Measurements from ENCODE around the gene PAX7. TPM values are rescaled to one million over a fixed set of nuclear protein-coding genes. Genes with fewer than 3 reads are reported as not detected.

PAX7 gene
- total RNA-seq, 4 donors from 2014 or later = not detected

- no peaks in the 10 kb centered on the region for H3K9me3 ChIP-seq
- H3K4me3 ChIP-seq = no peak overlapping the region
- TF ChIP-seq POLR2A (IDR thresholded peaks at IDR 0.05) = no peak
- TF ChIP-seq EP300 (IDR thresholded peaks at IDR 0.05) = no peak
- no peak for TF ChIP-seq CTCF (IDR thresholded peaks at IDR 0.05)
- peaks cover 0 to 38% of the 10 kb centered on the region in 2 donors for H3K27me3 ChIP-seq
- WGBS, 2 donors = 48 to 65% methylated on average over 6 of the region's 6 CpGs
- H3K27ac ChIP-seq = no peak overlapping the region
- no peak for DNase-seq (ENCODE audit: low spot score in 2 of 2)
- H3K36me3 ChIP-seq = no peaks in the 10 kb centered on the region
- H3K4me1 ChIP-seq = no peaks in the 10 kb centered on the region
Measured at GRCh38 chr1:18707696-18708257, 77.1 kb downstream of the PAX7 start.

GRCh38 chr1:18710002-18710401, 79.4 kb downstream of the PAX7 start:
- no peaks in the 10 kb centered on the region for H3K9me3 ChIP-seq
- peaks cover 0 to 37% of the 10 kb centered on the region in 2 donors for H3K27me3 ChIP-seq
- no peak overlapping the region for H3K4me3 ChIP-seq
- WGBS, 2 donors = 73% methylated on average over 3 of the region's 3 CpGs
- no peaks in the 10 kb centered on the region for H3K36me3 ChIP-seq
- no peak overlapping the region for H3K27ac ChIP-seq
- DNase-seq (ENCODE audit: low spot score in 2 of 2) = no peak
- TF ChIP-seq POLR2A (IDR thresholded peaks at IDR 0.05) (no peak), CTCF (IDR thresholded peaks at IDR 0.05) (no peak), EP300 (IDR thresholded peaks at IDR 0.05) (no peak)
- H3K4me1 ChIP-seq = no peaks in the 10 kb centered on the region

- DNase-seq (ENCODE audit: low spot score in 2 of 2) = no peak
- H3K4me1 ChIP-seq = no peaks in the 10 kb centered on the region
- no peak overlapping the region for H3K27ac ChIP-seq
- H3K27me3 ChIP-seq = peaks cover 0 to 43% of the 10 kb centered on the region in 2 donors
- no peaks in the 10 kb centered on the region for H3K9me3 ChIP-seq
- no peaks in the 10 kb centered on the region for H3K36me3 ChIP-seq
- WGBS, 2 donors = 68 to 77% methylated on average over 8 of the region's 8 CpGs
- no peak overlapping the region for H3K4me3 ChIP-seq
- TF ChIP-seq CTCF (IDR thresholded peaks at IDR 0.05) (no peak), EP300 (IDR thresholded peaks at IDR 0.05) (no peak), POLR2A (IDR thresholded peaks at IDR 0.05) (no peak)
Measured at GRCh38 chr1:18711003-18711402, 80.4 kb downstream of the PAX7 start.

- DNase-seq (ENCODE audit: low spot score in 2 of 2) = no peak
- 65 to 67% methylated on average over 11 of the region's 11 CpGs for WGBS, 2 donors
- Histone ChIP-seq H3K36me3 (no peaks in the 10 kb centered on the region), H3K27me3 (peaks cover 0 to 50% of the 10 kb centered on the region in 2 donors), H3K4me3 (no peak overlapping the region), H3K9me3 (no peaks in the 10 kb centered on the region), H3K27ac (no peak overlapping the region), H3K4me1 (peaks cover 0 to 2% (median 0%) of the 10 kb centered on the region in 4 donors)
- no peak for TF ChIP-seq CTCF (IDR thresholded peaks at IDR 0.05)
Measured at GRCh38 chr1:18711536-18712251, 81.0 kb downstream of the PAX7 start.

- DNase-seq (ENCODE audit: low spot score in 2 of 2) = no peak
- peaks cover 0 to 54% of the 10 kb centered on the region in 2 donors for H3K27me3 ChIP-seq
- TF ChIP-seq EP300 (IDR thresholded peaks at IDR 0.05) (no peak), CTCF (IDR thresholded peaks at IDR 0.05) (no peak), POLR2A (IDR thresholded peaks at IDR 0.05) (no peak)
- no peaks in the 10 kb centered on the region for H3K9me3 ChIP-seq
- H3K27ac ChIP-seq = no peak overlapping the region
- 57 to 68% methylated on average over 5 of the region's 5 CpGs for WGBS, 2 donors
- no peaks in the 10 kb centered on the region for H3K36me3 ChIP-seq
- no peak overlapping the region for H3K4me3 ChIP-seq
- H3K4me1 ChIP-seq = peaks cover 0 to 7% (median 0%) of the 10 kb centered on the region in 4 donors
Measured at GRCh38 chr1:18712252-18712600, 81.6 kb downstream of the PAX7 start.
